CD4-positive, alpha-beta memory T cell (primary cell): Measurements from ENCODE around the gene CRISPLD2. TPM values are rescaled to one million over a fixed set of nuclear protein-coding genes. Genes with fewer than 3 reads are reported as not detected.

ENCODE experiments used
- CTCF ChIA-PET: fragments of 350-600 bp; sonication (Branson Sonifier 250); formaldehyde crosslinking; loops from one replicate; lab custom pipeline; 2021; ENCODE audit warnings: inconsistent platforms; ENCODE audit not compliant: partially characterized antibody; lab: Charles Lee
- POLR2A ChIA-PET: fragments of 350-600 bp; sonication (Branson Sonifier 250); formaldehyde crosslinking; loops from one replicate; lab custom pipeline; 2021; ENCODE audit not compliant: partially characterized antibody; lab: Charles Lee
- DNase-seq, 5 donors: peaks; one replicate each; pipeline versions ENCODE4 v3.0.0 to v3.0.0-alpha.2; 2020 to 2022; ENCODE audit warnings: mixed read lengths in 1 of 5
- H3K27ac ChIP-seq: one replicate; pipeline ENCODE4 v1.7.0; 2013; ENCODE audit warnings: low read depth, low read length
- H3K27me3 ChIP-seq: 2 replicates; pipeline ENCODE4 v1.7.0; 2013; ENCODE audit warnings: mild to moderate bottlenecking, low read length, moderate library complexity; ENCODE audit not compliant: insufficient read depth
- H3K36me3 ChIP-seq: 2 replicates; pipeline ENCODE4 v1.7.0; 2013; ENCODE audit warnings: mild to moderate bottlenecking, low read length, moderate library complexity; ENCODE audit not compliant: insufficient read depth
- H3K4me1 ChIP-seq: 2 replicates; pipeline ENCODE4 v1.7.0; 2013; ENCODE audit warnings: mild to moderate bottlenecking, low read length, moderate library complexity; ENCODE audit not compliant: insufficient read depth
- H3K4me3 ChIP-seq, 2 donors: one replicate each; pipeline ENCODE4 v1.7.0; 2013; ENCODE audit warnings: low read length in 2 of 2, mild to moderate bottlenecking in 1 of 2
- H3K9me3 ChIP-seq, 2 donors: one replicate each; pipeline ENCODE4 v1.7.0; 2013; ENCODE audit warnings: low read length in 2 of 2, control low read depth in 1 of 2; ENCODE audit not compliant: control insufficient read depth in 1 of 2
- H3K27ac Mint-ChIP-seq, 7 donors: one replicate each; pipeline ENCODE4 v1.8.0; 2020 to 2021; ENCODE audit warnings: mixed read lengths in 7 of 7, mild to moderate bottlenecking in 6 of 7, inconsistent platforms in 3 of 7, moderate library complexity in 3 of 7
- H3K27me3 Mint-ChIP-seq, 2 donors: one replicate each; pipeline ENCODE4 v1.8.0; 2020 to 2021; ENCODE audit warnings: mixed read lengths in 2 of 2
- H3K36me3 Mint-ChIP-seq, 2 donors: one replicate each; pipeline ENCODE4 v1.8.0; 2020 to 2021; ENCODE audit warnings: mixed read lengths in 2 of 2, inconsistent platforms in 1 of 2, mild to moderate bottlenecking in 1 of 2
- H3K4me1 Mint-ChIP-seq, 4 donors: one replicate each; pipeline ENCODE4 v1.8.0; 2020 to 2021; ENCODE audit warnings: mixed read lengths in 4 of 4, mild to moderate bottlenecking in 1 of 4
- H3K4me3 Mint-ChIP-seq, 8 donors: one replicate each; pipeline ENCODE4 v1.8.0; 2020 to 2021; ENCODE audit warnings: mixed read lengths in 8 of 8, mild to moderate bottlenecking in 7 of 8, moderate library complexity in 6 of 8, inconsistent platforms in 3 of 8
- H3K9me3 Mint-ChIP-seq, 8 donors: one replicate each; pipeline ENCODE4 v1.8.0; 2020 to 2021; ENCODE audit warnings: mixed read lengths in 8 of 8, mild to moderate bottlenecking in 5 of 8, inconsistent platforms in 3 of 8, moderate library complexity in 1 of 8
- intact Hi-C: fragments of 100-400 bp; cut with micrococcal nuclease; formaldehyde crosslinking; loops from one replicate; pipeline ENCODE4 v1.15.1; 2023
- polyA plus RNA-seq, 2 donors: library from polyadenylated mRNA; unstranded; fragments of 300-500 nt; fragmentation: Illumina TruSeq; gene quantifications; one replicate each; pipeline ENCODE4 v1.2.3, GENCODE V29; 2021
- total RNA-seq, 2 experiments: library from RNA; stranded (reverse); gene quantifications; one replicate each; pipeline ENCODE4 v1.2.3, GENCODE V29; 2021

CRISPLD2 gene
- total and polyA plus RNA-seq, 4 experiments from 2014 or later = 0.32 to 2.5 (median 0.95) TPM

- POLR2A ChIA-PET = no interaction called here
These were observed 65.6 kb downstream of the CRISPLD2 start for GRCh38 chr16:84885342-84885910.

GRCh38 chr16:84886497-84887090, 66.8 kb downstream of the CRISPLD2 start:
- Mint-ChIP-seq H3K4me1 (peaks cover 0 to 5% (median under 1%) of the 10 kb centered on the region in 4 donors), H3K9me3 (peaks cover 0 to 2% (median 0%) of the 10 kb centered on the region in 8 donors), H3K27me3 (peaks cover 3 to 5% of the 10 kb centered on the region in 2 donors), H3K4me3 (no peak overlapping the region), H3K27ac (no peak overlapping the region), H3K36me3 (peaks cover 0 to 3% of the 10 kb centered on the region in 2 donors)
- intact Hi-C loops = no loop called here
- ChIA-PET CTCF (interaction anchor here (1.3 kb wide), 1 partner anchor 132 kb away, joined by 3 read pairs; no protein-coding TSS in a partner anchor), POLR2A (no interaction called here)
- no peak overlapping the region for H3K27ac ChIP-seq
- no peak overlapping the region for H3K4me3 ChIP-seq
- DNase-seq = no peak
- H3K9me3 ChIP-seq = no peaks in the 10 kb centered on the region
- peaks cover 8% of the 10 kb centered on the region for H3K4me1 ChIP-seq
- H3K27me3 ChIP-seq = no peaks in the 10 kb centered on the region
- no peaks in the 10 kb centered on the region for H3K36me3 ChIP-seq

More at GRCh38 chr16:84885342-84885910, 65.6 kb downstream of the CRISPLD2 start:
- peak overlapping the region in 1 of 8 donors; percentile 10 for H3K4me3 Mint-ChIP-seq
- H3K27me3 Mint-ChIP-seq = peaks cover 3 to 5% of the 10 kb centered on the region in 2 donors
- no peak overlapping the region for H3K27ac Mint-ChIP-seq
- H3K4me1 ChIP-seq = peaks cover 8% of the 10 kb centered on the region
- peaks cover 0 to 5% (median under 1%) of the 10 kb centered on the region in 4 donors for H3K4me1 Mint-ChIP-seq
- H3K4me3 ChIP-seq = no peak overlapping the region
- no peaks in the 10 kb centered on the region for H3K27me3 ChIP-seq
- peaks cover 0 to 2% (median 0%) of the 10 kb centered on the region in 8 donors for H3K9me3 Mint-ChIP-seq
- intact Hi-C loops = no loop called here
- CTCF ChIA-PET = no interaction called here
- no peaks in the 10 kb centered on the region for H3K9me3 ChIP-seq
- peaks cover 0 to 3% of the 10 kb centered on the region in 2 donors for H3K36me3 Mint-ChIP-seq
- H3K36me3 ChIP-seq = no peaks in the 10 kb centered on the region
- no peak overlapping the region for H3K27ac ChIP-seq
- no peak for DNase-seq

DNA sequence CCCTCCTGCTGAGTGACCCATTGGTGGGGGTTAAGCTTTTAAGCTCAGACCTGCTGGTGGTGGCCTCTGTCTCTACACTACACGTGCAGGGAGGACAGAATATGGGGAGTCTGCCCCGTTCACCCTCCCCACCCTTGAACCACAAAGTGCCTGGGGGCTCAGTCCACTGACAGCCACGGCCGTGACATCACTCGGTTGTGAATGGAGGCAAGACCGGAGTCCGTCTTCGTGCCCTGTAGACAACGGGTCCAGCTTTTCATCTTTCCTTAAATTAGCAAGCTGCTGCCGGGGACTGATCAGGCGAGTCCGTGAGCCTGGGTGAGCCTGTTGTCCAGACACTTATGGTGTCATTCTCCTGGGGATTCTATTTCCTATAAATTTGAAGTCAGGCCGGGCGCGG, 67.4 kb downstream of the CRISPLD2 start:
- CTCF ChIA-PET = interaction anchor here (1.3 kb wide), 1 partner anchor 133 kb away, joined by 3 read pairs; no protein-coding TSS in a partner anchor
- Histone ChIP-seq H3K36me3 (no peaks in the 10 kb centered on the region), H3K27me3 (no peaks in the 10 kb centered on the region), H3K4me3 (no peak overlapping the region), H3K9me3 (no peaks in the 10 kb centered on the region), H3K4me1 (peaks cover 8% of the 10 kb centered on the region), H3K27ac (no peak overlapping the region)
- H3K27ac Mint-ChIP-seq = no peak overlapping the region
- no peak for DNase-seq
- H3K27me3 Mint-ChIP-seq = peaks cover 3 to 5% of the 10 kb centered on the region in 2 donors
- intact Hi-C loops = no loop called here
- H3K9me3 Mint-ChIP-seq = peaks cover 0 to 2% (median 0%) of the 10 kb centered on the region in 8 donors
- H3K4me3 Mint-ChIP-seq = no peak overlapping the region
- peaks cover 0 to 5% (median under 1%) of the 10 kb centered on the region in 4 donors for H3K4me1 Mint-ChIP-seq
- POLR2A ChIA-PET = no interaction called here
- H3K36me3 Mint-ChIP-seq = no peaks in the 10 kb centered on the region

GRCh38 chr16:84888450-84888849, 68.7 kb downstream of the CRISPLD2 start:
- Mint-ChIP-seq H3K9me3 (peaks cover 0 to 7% (median 0%) of the 10 kb centered on the region in 8 donors), H3K36me3 (no peaks in the 10 kb centered on the region), H3K27me3 (peaks cover 0 to 1% of the 10 kb centered on the region in 2 donors), H3K27ac (no peak overlapping the region), H3K4me1 (peaks cover 0 to 5% (median under 1%) of the 10 kb centered on the region in 4 donors), H3K4me3 (no peak overlapping the region)
- H3K4me1 ChIP-seq = peaks cover 8% of the 10 kb centered on the region
- H3K4me3 ChIP-seq = no peak overlapping the region
- intact Hi-C loops = no loop called here
- H3K27ac ChIP-seq = no peak overlapping the region
- no peak for DNase-seq
- no peaks in the 10 kb centered on the region for H3K36me3 ChIP-seq
- H3K9me3 ChIP-seq = no peaks in the 10 kb centered on the region
- no peaks in the 10 kb centered on the region for H3K27me3 ChIP-seq
- ChIA-PET CTCF (no interaction called here), POLR2A (no interaction called here)

DNA sequence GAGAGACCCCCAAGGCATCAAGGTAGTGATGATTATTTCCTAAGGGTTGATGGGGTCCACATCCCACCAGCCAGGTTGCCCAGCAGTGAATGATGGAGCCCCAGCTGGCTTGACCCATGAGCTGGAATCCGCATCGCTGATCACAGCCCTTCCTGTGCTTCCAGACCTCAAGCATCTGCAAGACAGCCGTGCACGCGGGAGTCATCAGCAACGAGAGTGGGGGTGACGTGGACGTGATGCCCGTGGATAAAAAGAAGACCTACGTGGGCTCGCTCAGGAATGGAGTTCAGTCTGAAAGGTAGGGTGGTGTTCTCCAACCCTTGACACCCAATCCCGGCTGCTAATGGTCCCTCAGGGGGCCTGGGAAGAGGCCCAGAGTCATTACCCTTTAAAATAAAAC, 69.3 kb downstream of the CRISPLD2 start:
- no peak overlapping the region for H3K4me3 ChIP-seq
- intact Hi-C loops = no loop called here
- CTCF ChIA-PET = no interaction called here
- H3K4me1 ChIP-seq = peaks cover 8% of the 10 kb centered on the region
- H3K9me3 ChIP-seq = no peaks in the 10 kb centered on the region
- Mint-ChIP-seq H3K4me3 (no peak overlapping the region), H3K27me3 (peaks cover 0 to 1% of the 10 kb centered on the region in 2 donors), H3K36me3 (no peaks in the 10 kb centered on the region), H3K9me3 (peaks cover 0 to 7% (median 0%) of the 10 kb centered on the region in 8 donors), H3K4me1 (peaks cover 0 to 5% (median under 1%) of the 10 kb centered on the region in 4 donors), H3K27ac (no peak overlapping the region)
- POLR2A ChIA-PET = no interaction called here
- no peaks in the 10 kb centered on the region for H3K36me3 ChIP-seq
- H3K27ac ChIP-seq = no peak overlapping the region
- DNase-seq = no peak
- no peaks in the 10 kb centered on the region for H3K27me3 ChIP-seq

DNA sequence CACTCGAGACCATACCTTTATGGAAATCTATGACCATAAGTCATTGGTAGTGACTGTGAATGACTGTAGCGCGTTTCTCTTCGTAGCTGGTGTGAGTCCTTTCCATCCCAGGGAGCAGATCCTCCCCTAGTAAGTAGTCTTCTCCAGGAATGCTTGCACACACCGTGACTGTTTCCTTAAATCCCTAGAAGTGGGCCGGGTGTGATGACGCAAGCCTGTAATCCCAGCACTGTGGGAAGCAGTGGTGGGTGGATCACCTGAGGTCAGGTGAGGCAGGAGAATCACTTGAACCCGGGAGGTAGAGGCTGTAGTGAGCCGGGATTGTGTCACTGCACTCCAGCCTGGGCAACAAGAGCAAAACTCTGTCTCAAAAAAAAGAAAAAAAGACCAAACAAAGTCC, 70.6 kb downstream of the CRISPLD2 start:
- H3K4me3 Mint-ChIP-seq = no peak overlapping the region
- Histone ChIP-seq H3K36me3 (no peaks in the 10 kb centered on the region), H3K27me3 (no peaks in the 10 kb centered on the region), H3K4me3 (no peak overlapping the region), H3K9me3 (no peaks in the 10 kb centered on the region), H3K4me1 (no peaks in the 10 kb centered on the region), H3K27ac (no peak overlapping the region)
- no peaks in the 10 kb centered on the region for H3K4me1 Mint-ChIP-seq
- peaks cover 0 to 1% of the 10 kb centered on the region in 2 donors for H3K27me3 Mint-ChIP-seq
- no peak overlapping the region for H3K27ac Mint-ChIP-seq
- H3K9me3 Mint-ChIP-seq = peaks cover 0 to 7% (median 0%) of the 10 kb centered on the region in 8 donors
- CTCF ChIA-PET = no interaction called here
- intact Hi-C loops = no loop called here
- H3K36me3 Mint-ChIP-seq = no peaks in the 10 kb centered on the region
- POLR2A ChIA-PET = no interaction called here
- DNase-seq = no peak

- no peak overlapping the region for H3K4me3 Mint-ChIP-seq
- no peak overlapping the region for H3K27ac Mint-ChIP-seq
- H3K27me3 Mint-ChIP-seq = peaks cover 0 to 1% of the 10 kb centered on the region in 2 donors
- no peaks in the 10 kb centered on the region for H3K36me3 Mint-ChIP-seq
- H3K9me3 ChIP-seq = no peaks in the 10 kb centered on the region
- H3K27me3 ChIP-seq = no peaks in the 10 kb centered on the region
- H3K4me1 ChIP-seq = no peaks in the 10 kb centered on the region
- H3K4me1 Mint-ChIP-seq = no peaks in the 10 kb centered on the region
- ChIA-PET POLR2A (no interaction called here), CTCF (no interaction called here)
- intact Hi-C loops = no loop called here
- peaks cover 0 to 7% (median 0%) of the 10 kb centered on the region in 8 donors for H3K9me3 Mint-ChIP-seq
- no peak for DNase-seq
- no peak overlapping the region for H3K4me3 ChIP-seq
- no peak overlapping the region for H3K27ac ChIP-seq
- no peaks in the 10 kb centered on the region for H3K36me3 ChIP-seq
These were observed 71.5 kb downstream of the CRISPLD2 start for GRCh38 chr16:84891149-84891795.
